ENCODE data around the gene AMOTL2. TPM values are rescaled to one million over a fixed set of nuclear protein-coding genes. Genes with fewer than 3 reads are reported as not detected.

AMOTL2 gene
- total and polyA plus RNA-seq, 3 experiments from 2014 or later, result 0.10 TPM; not detected in 2

GRCh38 chr3:134323966-134324962, 50.0 kb downstream of the AMOTL2 start:
- H3K27me3 Mint-ChIP-seq, result peaks cover 4 to 24% of the 10 kb centered on the region in 2 donors
- Histone ChIP-seq H3K27me3 (ENCODE audit: insufficient read depth, low read length, poor library complexity, severe bottlenecking) (no peaks in the 10 kb centered on the region), H3K27ac (ENCODE audit: low read depth, low read length) (no peak overlapping the region), H3K9me3 (ENCODE audit: low read length) (no peaks in the 10 kb centered on the region), H3K36me3 (ENCODE audit: insufficient read depth, low read length) (no peaks in the 10 kb centered on the region), H3K4me3 (ENCODE audit: low read length) (no peak overlapping the region), H3K4me1 (ENCODE audit: insufficient read depth, low read length) (no peaks in the 10 kb centered on the region)
- no peaks in the 10 kb centered on the region for H3K9me3 Mint-ChIP-seq
- H3K27ac Mint-ChIP-seq, result no peak overlapping the region
- no peak for DNase-seq
- CTCF ChIA-PET, result no interaction called here
- POLR2A ChIA-PET, result no interaction called here
- no peaks in the 10 kb centered on the region for H3K36me3 Mint-ChIP-seq
- H3K4me1 Mint-ChIP-seq, result no peaks in the 10 kb centered on the region
- H3K4me3 Mint-ChIP-seq, result no peak overlapping the region

GRCh38 chr3:134322286-134322685, 52.0 kb downstream of the AMOTL2 start:
- no peaks in the 10 kb centered on the region for H3K4me1 ChIP-seq (ENCODE audit: insufficient read depth, low read length)
- H3K4me3 ChIP-seq (ENCODE audit: low read length), result no peak overlapping the region
- no peaks in the 10 kb centered on the region for H3K36me3 ChIP-seq (ENCODE audit: insufficient read depth, low read length)
- peaks cover 13 to 25% of the 10 kb centered on the region in 2 donors for H3K27me3 Mint-ChIP-seq
- no peaks in the 10 kb centered on the region for H3K9me3 ChIP-seq (ENCODE audit: low read length)
- H3K27ac Mint-ChIP-seq, result no peak overlapping the region
- no peaks in the 10 kb centered on the region for H3K4me1 Mint-ChIP-seq
- no peak overlapping the region for H3K27ac ChIP-seq (ENCODE audit: low read depth, low read length)
- ChIA-PET POLR2A (no interaction called here), CTCF (no interaction called here)
- DNase-seq, result no peak
- H3K36me3 Mint-ChIP-seq, result no peaks in the 10 kb centered on the region
- no peaks in the 10 kb centered on the region for H3K27me3 ChIP-seq (ENCODE audit: insufficient read depth, low read length, poor library complexity, severe bottlenecking)
- no peak overlapping the region for H3K4me3 Mint-ChIP-seq
- H3K9me3 Mint-ChIP-seq, result no peaks in the 10 kb centered on the region

GRCh38 chr3:134320749-134321148, 53.5 kb downstream of the AMOTL2 start:
- POLR2A ChIA-PET, result no interaction called here
- DNase-seq, result no peak
- Mint-ChIP-seq H3K36me3 (no peaks in the 10 kb centered on the region), H3K4me3 (no peak overlapping the region), H3K27me3 (peaks cover 14 to 28% of the 10 kb centered on the region in 2 donors), H3K9me3 (no peaks in the 10 kb centered on the region), H3K27ac (no peak overlapping the region), H3K4me1 (no peaks in the 10 kb centered on the region)
- no peaks in the 10 kb centered on the region for H3K27me3 ChIP-seq (ENCODE audit: insufficient read depth, low read length, poor library complexity, severe bottlenecking)
- H3K36me3 ChIP-seq (ENCODE audit: insufficient read depth, low read length), result no peaks in the 10 kb centered on the region
- no peaks in the 10 kb centered on the region for H3K9me3 ChIP-seq (ENCODE audit: low read length)
- CTCF ChIA-PET, result no interaction called here
- no peak overlapping the region for H3K4me3 ChIP-seq (ENCODE audit: low read length)
- no peak overlapping the region for H3K27ac ChIP-seq (ENCODE audit: low read depth, low read length)
- no peaks in the 10 kb centered on the region for H3K4me1 ChIP-seq (ENCODE audit: insufficient read depth, low read length)

- no peaks in the 10 kb centered on the region for H3K9me3 ChIP-seq (ENCODE audit: low read length)
- no peak overlapping the region for H3K27ac ChIP-seq (ENCODE audit: low read depth, low read length)
- Mint-ChIP-seq H3K4me3 (no peak overlapping the region), H3K4me1 (no peaks in the 10 kb centered on the region), H3K36me3 (no peaks in the 10 kb centered on the region), H3K9me3 (no peaks in the 10 kb centered on the region), H3K27me3 (peaks cover 11 to 24% of the 10 kb centered on the region in 2 donors), H3K27ac (no peak overlapping the region)
- no peaks in the 10 kb centered on the region for H3K4me1 ChIP-seq (ENCODE audit: insufficient read depth, low read length)
- POLR2A ChIA-PET, result no interaction called here
- CTCF ChIA-PET, result no interaction called here
- H3K36me3 ChIP-seq (ENCODE audit: insufficient read depth, low read length), result no peaks in the 10 kb centered on the region
- H3K4me3 ChIP-seq (ENCODE audit: low read length), result no peak overlapping the region
- DNase-seq, result no peak
- peaks cover 4% of the 10 kb centered on the region for H3K27me3 ChIP-seq (ENCODE audit: insufficient read depth, low read length, poor library complexity, severe bottlenecking)
These were observed 54.3 kb downstream of the AMOTL2 start for GRCh38 chr3:134319931-134320330.

- no peak overlapping the region for H3K4me3 Mint-ChIP-seq
- no peak for DNase-seq
- H3K4me1 ChIP-seq (ENCODE audit: insufficient read depth, low read length), result no peaks in the 10 kb centered on the region
- CTCF ChIA-PET, result interaction anchor here (1.0 to 1.3 kb wide), 2 partner anchors 12 to 156 kb away, joined by 3 to 4 read pairs; no protein-coding TSS in a partner anchor
- peaks cover 4% of the 10 kb centered on the region for H3K27me3 ChIP-seq (ENCODE audit: insufficient read depth, low read length, poor library complexity, severe bottlenecking)
- no peaks in the 10 kb centered on the region for H3K36me3 ChIP-seq (ENCODE audit: insufficient read depth, low read length)
- H3K27me3 Mint-ChIP-seq, result peaks cover 24 to 33% of the 10 kb centered on the region in 2 donors
- peaks cover 0 to 3% (median 0%) of the 10 kb centered on the region in 3 donors for H3K4me1 Mint-ChIP-seq
- no peaks in the 10 kb centered on the region for H3K9me3 Mint-ChIP-seq
- H3K36me3 Mint-ChIP-seq, result no peaks in the 10 kb centered on the region
- H3K27ac ChIP-seq (ENCODE audit: low read depth, low read length), result no peak overlapping the region
- no peak overlapping the region for H3K4me3 ChIP-seq (ENCODE audit: low read length)
- H3K27ac Mint-ChIP-seq, result no peak overlapping the region
- H3K9me3 ChIP-seq (ENCODE audit: low read length), result no peaks in the 10 kb centered on the region
- POLR2A ChIA-PET, result no interaction called here
These were observed 56.1 kb downstream of the AMOTL2 start for GRCh38 chr3:134318166-134318565.

- ChIA-PET POLR2A (no interaction called here), CTCF (interaction anchor here (1.0 to 1.3 kb wide), 2 partner anchors 11 to 157 kb away, joined by 3 to 4 read pairs; no protein-coding TSS in a partner anchor)
- Histone ChIP-seq H3K4me1 (ENCODE audit: insufficient read depth, low read length) (no peaks in the 10 kb centered on the region), H3K4me3 (ENCODE audit: low read length) (no peak overlapping the region), H3K9me3 (ENCODE audit: low read length) (no peaks in the 10 kb centered on the region), H3K27ac (ENCODE audit: low read depth, low read length) (no peak overlapping the region), H3K36me3 (ENCODE audit: insufficient read depth, low read length) (no peaks in the 10 kb centered on the region), H3K27me3 (ENCODE audit: insufficient read depth, low read length, poor library complexity, severe bottlenecking) (peaks cover 9% of the 10 kb centered on the region)
- Mint-ChIP-seq H3K27ac (no peak overlapping the region), H3K4me1 (peaks cover 0 to 6% (median 2%) of the 10 kb centered on the region in 3 donors), H3K36me3 (no peaks in the 10 kb centered on the region), H3K4me3 (no peak overlapping the region), H3K9me3 (no peaks in the 10 kb centered on the region), H3K27me3 (peaks cover 29 to 36% of the 10 kb centered on the region in 2 donors)
- DNase-seq, result no peak
These were observed 56.9 kb downstream of the AMOTL2 start for GRCh38 chr3:134317106-134317947.

- Histone ChIP-seq H3K27ac (ENCODE audit: low read depth, low read length) (no peak overlapping the region), H3K36me3 (ENCODE audit: insufficient read depth, low read length) (no peaks in the 10 kb centered on the region), H3K4me3 (ENCODE audit: low read length) (no peak overlapping the region), H3K27me3 (ENCODE audit: insufficient read depth, low read length, poor library complexity, severe bottlenecking) (peaks cover 10% of the 10 kb centered on the region), H3K4me1 (ENCODE audit: insufficient read depth, low read length) (no peaks in the 10 kb centered on the region), H3K9me3 (ENCODE audit: low read length) (no peaks in the 10 kb centered on the region)
- H3K4me3 Mint-ChIP-seq, result no peak overlapping the region
- H3K27ac Mint-ChIP-seq, result no peak overlapping the region
- CTCF ChIA-PET, result no interaction called here
- peaks cover 39 to 45% of the 10 kb centered on the region in 2 donors for H3K27me3 Mint-ChIP-seq
- H3K4me1 Mint-ChIP-seq, result peaks cover 0 to 6% (median 2%) of the 10 kb centered on the region in 3 donors
- no peak for DNase-seq
- H3K9me3 Mint-ChIP-seq, result no peaks in the 10 kb centered on the region
- POLR2A ChIA-PET, result no interaction called here
- H3K36me3 Mint-ChIP-seq, result no peaks in the 10 kb centered on the region
These were observed 58.8 kb downstream of the AMOTL2 start for GRCh38 chr3:134315286-134316106.
